HG03045 (cell line): ENCODE measurements around the gene RIT1.
"Not testable (repeated sequence)": the region's sequence is repeated elsewhere in the genome, so short reads cannot be mapped to it uniquely, and the experiment has no call there.

Experiments used
- ATAC-seq: cut with Tn5 transposase; IDR thresholded peaks from one replicate; pipeline ENCODE4 v1.9.1; 2021; ENCODE audit warnings: mild to moderate bottlenecking, moderate library complexity; ENCODE audit not compliant: unreplicated experiment

Gene RIT1

DNA sequence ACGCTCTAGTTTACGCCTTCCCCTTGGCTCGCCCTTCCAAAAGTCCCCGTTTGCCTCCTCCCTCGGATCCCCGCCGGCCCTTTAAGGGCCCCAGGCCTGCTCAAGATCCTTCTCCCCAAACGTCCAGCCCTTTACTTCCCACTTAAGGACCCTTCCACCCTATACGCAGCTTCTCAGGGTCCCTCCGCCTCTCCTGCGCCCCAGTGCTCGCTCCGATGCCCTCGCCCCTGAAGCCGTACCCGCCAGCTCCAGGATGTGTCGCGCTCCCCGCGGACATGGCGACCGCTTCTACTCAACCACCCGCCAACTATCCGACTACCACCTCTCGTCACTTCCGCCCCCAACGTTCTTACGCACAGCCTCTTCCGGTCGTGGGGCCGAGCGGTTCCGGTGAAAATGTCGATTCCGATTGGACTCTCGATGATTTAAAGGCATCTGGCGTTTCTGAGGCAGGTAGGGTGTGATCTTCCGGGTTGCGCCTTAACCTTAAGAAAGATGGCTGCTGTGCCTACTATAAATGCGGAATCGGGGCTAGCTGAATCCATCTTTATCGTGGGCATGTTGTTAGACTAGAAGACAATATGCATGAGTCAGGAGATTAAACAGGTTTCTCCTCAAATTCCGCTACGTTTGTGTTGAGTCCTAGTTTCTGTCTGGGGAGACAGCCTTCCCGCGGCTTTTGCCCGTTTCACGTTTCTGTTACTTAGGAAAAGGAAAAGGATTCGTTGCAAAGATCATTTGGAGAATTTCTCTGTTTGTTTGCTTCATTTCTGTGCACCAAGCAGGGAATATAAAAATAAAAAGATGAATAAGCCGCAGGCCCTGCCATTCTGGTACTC is 23.2 kb upstream of the RIT1 start, which contains the start of gene KHDC4:
Gene KHDC4 (minus strand): TSS at position 317 of the 839 bp plus-strand sequence. CDS start 40 bp downstream, at position 277.
- ATAC-seq = peak; percentile 88

DNA sequence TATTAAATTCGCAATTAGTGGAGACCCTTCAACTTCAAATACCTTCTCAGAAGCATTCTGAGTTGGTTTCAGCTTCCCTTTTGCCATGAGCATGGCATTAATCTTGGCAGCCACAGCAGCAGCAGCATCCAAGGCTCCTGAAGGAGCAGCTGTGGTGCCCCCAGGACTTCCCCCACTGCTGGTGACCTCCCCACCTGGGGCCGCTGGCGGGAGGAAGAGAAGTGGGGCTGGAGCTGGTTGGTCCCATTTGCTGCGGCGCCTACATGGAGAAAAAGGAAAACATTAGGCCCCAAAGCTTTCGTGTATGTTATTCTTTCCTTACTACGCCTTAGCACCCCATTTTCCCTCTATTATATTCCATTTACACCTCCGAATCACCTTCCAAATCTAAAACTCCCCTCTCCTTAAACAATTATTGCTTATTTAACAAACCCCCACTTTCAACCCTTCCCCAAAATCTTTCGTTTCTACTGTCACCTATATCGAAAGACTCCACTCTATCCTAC is 22.5 kb upstream of the RIT1 start:
- no peak for ATAC-seq

DNA sequence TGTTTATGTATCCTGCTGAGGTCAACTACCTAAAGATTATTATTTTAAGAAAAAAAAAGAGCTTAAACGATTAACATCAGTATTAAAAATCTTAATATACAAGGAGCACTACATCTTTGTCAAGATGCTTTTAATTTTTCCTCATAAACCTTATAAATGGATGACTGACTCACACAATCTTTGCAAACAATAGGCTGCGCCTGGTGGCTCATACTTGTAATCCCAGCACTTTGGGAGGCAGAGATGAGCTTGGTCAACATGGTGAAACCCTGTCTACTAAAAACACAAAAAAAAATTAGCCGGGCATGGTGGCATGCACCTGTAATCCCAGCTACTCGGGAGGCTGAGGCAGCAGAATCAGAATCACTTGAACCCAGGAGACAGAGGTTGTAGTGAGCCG is 21.3 kb upstream of the RIT1 start:
- ATAC-seq = no peak

DNA sequence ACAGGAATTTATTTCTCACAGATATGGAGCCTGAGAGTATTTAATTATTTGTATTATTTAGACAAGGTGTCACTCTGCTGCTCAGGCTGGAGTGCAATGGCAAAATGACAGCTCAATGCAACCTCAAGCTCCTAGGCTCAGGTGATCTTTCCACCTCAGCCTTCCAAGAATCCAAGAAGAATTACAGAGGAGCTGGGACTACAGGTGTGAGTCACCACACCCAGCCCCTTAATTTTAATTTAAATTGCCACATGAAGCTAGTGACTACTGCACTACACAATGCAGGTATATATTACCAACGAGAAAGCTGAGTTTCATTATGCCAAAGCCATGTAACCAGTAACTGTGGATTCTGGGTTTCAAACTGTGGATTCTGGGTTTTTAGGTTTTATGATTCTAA is 20.9 kb upstream of the RIT1 start:
- ATAC-seq = no peak

DNA sequence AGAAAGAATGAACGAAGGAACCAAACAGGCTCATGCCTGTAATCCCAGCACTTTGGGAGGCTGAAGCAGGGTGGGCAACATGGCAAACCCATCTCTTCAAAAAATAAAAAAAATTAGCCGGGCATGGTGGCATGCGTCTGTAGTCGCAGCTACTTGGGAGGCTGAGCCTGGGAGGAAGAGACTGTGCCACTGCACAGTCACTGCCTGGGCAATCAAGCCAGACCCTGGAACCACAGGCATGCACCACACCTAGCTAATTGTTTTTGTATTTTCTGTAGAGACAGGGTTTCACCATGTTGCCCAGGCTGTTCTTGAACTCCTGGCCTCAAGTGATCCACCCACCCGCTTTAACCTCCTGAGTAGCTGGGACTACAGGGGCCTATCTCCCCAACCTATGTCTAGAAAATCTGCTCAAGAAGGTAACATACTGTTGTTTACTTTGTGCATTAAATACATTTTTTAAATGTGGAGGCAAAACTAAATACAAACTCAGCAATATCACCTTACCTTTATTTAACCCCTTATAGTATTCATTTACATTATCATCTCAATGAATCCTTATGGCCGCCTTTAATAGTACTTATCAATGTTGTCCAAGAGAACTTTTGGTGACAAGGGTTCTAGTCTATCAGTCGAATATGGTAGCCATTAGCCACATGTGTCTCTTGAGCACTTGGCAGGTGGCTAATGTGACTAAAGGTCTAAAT is 20.3 kb upstream of the RIT1 start:
- ATAC-seq = no peak

DNA sequence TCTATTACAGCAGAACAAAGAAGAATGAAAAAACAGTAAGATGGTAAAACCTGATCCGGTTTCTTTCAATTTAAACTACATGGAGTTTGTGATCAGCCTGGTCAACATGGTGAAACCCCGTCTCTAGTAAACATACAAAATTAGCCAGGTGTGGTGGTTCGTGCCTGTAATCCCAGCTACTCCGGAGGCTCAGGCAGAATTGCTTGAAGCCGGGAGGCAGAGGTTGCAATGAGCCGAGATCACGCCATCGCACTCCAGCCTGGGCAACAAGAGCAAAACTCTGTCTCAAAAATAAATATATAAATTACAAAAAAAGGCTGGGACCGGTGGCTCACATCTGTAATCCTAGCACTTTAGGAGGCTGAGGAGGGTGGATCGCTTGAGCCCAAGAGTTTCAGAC is 19.6 kb upstream of the RIT1 start:
- ATAC-seq = not testable (repeated sequence)

DNA sequence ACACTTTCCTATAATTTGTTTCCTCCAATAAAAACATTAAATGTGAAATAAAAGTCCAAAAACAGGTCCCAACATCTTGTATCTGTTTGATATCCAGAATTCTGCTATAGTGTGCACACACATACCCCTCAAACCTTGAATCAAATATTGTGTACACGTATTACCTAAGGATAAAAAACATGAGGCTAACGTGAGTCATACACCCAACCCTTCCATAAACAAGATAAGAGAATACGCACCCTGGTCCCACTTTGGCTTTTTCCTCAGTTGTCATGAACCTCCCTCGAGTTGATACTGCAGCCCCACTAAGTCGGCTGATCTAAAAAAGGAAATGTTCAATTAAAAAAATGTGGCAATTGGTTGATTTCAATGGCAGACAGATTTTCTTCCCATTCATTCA is 17.9 kb upstream of the RIT1 start:
- no peak for ATAC-seq

DNA sequence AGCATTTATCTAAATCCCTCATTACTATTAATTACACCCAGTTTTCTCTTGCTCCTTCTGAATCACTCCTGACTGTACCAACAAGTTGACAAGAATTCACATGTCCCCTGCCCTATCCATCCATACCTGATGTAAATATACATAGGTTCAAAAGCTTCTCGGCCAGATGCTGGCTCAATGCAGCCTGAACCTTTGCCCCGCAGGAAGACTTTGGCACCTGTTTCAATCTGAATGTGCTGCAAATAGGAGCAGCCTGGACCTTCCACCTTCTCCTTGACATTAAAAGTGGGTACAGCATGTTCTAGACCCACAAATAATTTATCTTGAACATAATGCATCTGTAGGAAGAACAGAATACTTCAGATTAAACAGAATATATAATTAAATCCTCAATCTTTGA is 14.4 kb upstream of the RIT1 start:
- no peak for ATAC-seq

DNA sequence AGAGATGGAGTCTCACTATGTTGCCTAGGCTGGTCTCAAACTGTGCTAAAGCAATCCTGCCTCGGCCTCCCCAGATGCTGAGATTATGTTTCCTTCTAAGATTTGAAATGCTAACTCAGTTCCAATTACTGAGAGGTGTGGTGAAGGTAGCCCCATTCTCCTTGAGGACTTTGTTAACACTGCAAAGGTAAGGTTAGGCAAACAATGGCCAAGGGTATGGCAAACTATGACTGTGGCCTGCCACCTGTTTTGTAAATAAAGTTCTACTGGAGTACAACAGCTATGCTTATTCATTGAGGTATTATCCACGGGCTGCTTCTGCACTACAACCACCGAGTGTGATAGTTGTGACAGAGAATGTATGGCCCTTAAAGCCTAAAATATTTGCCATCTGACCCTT is 9.6 kb upstream of the RIT1 start:
- ATAC-seq = no peak

DNA sequence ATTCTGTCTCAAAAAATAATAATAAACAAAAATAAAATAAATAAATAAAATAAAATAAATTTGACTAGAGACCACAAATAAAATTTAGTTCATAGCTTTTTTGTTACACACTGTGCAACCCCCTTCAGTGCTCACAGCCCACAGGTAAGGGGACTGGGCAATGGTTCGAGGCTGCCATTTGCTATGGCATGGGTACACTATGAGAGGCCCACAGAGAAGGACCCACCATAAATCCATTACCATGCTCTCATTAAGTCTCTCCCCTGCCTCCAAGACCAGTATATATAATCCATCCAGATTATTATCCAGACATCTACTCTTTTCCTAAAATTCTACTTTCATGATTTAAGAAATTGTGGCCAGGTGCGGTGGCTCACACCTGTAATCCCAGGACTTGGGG is 8.7 kb upstream of the RIT1 start:
- no peak for ATAC-seq

DNA sequence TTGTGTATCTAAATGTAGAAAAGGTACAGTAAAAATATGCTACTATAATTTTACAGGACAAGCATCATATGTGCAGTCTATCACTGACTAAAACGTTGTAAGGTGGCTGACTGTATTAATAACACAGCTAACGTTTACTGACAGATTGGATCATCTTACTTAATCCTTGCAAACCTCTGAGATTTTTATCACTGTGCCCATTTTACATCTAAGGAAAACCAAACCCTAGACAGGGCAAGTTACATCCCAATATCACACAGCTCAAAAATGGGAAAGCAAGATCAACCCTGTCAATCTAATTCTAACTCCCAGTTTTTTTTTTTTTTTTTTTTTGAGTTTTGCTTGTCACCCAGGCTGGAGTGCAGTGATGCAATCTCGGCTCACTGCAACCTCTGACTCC is 7.5 kb upstream of the RIT1 start:
- ATAC-seq = no peak

DNA sequence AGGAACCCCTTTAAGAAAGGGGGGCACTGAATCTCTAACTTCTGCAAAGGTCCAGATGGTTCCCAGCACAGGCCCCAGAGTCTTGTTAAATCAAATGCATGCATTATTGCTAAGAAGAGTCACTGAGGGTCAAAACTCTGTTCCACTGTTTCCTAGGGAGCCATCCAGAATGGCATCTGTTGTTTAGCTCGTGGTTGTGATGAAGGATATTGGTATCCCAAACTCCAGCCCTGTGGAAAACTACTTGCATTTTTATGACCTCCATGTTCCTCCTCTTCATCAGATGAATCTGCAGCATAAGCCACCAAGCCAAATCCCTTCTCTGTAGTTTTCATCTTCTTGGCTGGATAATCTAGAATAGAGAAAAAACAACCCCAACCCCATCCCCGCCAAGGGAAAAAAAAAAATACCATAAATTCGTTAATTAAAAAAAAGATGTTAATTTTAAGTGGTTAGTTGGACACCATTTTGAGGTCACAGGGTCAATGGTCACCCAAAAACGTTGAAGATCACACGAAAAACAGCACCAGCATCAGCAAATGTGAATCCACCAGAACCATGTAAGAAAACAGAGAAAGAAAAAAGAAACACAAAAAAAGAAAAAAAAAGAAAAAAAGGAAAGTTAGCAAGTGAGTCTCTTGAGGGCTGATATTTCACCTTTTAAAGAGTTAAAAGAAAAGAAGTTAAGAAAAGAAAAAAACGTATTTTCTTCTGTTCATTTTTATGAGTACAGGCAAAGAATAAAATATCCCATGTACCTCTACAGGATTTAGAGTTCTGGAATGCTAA is 3.0 kb upstream of the RIT1 start:
- ATAC-seq = no peak

DNA sequence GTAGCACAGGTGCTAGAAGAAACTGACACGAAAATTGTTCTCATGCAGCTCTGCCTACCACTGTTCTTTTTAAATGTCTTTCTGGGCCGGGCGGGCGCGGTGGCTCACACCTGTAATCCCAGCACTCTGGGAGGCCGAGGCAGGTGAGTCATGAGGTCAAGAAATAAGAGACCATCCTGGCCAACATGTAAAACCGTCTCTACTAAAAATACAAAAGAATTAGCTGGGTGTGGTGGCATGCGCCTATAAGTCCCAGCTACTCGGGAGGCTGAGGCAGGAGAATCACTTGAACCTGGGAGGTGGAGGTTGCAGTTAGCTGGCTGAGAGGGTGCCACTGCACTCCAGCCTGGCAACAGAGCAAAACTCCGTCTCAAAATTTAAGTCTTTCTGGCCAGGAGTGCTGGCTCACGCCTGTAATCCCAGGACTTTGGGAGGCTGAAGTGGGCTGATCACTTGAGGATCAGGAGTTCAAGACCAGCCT is 947 bp upstream of the RIT1 start:
- no peak for ATAC-seq

DNA sequence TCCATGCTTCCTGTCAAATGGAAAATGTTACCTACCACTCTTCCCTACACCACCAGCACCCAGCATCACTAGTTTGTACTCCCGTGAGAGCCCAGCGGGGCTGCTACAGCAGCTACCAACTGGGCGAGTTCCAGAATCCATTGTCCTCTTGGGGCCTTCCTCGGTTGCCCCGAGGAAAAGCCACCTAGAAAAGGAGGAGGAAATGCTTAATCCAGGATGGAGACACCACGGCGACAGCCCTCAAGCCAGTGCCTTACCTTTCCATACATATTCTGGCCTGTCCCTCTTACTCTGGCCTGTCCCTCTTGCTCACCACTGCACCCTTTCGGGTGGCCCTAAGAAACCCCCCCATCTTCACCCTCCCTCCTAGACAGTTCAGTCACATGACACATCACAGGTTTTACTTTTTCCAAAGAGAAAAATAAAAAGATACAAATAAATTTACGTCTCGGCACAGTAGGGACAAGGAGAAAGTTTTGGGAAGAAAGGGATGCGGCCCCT is 478 bp downstream of the RIT1 start:
- no peak for ATAC-seq

DNA sequence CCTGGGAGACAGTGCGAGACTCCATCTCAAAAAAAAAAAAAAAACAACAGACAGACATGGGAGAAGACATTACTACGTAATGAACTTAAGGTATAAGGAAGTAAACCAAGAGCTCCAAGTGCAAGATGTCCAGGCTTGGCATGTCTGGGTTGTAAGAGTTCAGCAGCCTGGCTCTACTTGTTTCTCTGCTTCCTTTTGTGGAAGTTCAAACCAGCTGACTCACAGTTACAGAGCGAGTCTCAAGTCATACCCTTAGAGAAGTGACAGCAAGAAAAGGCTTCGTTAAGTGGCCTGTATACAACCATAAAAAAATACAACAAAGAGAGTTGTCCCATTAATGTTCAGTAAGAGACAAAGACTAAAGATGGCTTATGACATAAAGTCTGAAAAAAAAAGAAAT is 1.3 kb downstream of the RIT1 start:
- ATAC-seq = no peak

DNA sequence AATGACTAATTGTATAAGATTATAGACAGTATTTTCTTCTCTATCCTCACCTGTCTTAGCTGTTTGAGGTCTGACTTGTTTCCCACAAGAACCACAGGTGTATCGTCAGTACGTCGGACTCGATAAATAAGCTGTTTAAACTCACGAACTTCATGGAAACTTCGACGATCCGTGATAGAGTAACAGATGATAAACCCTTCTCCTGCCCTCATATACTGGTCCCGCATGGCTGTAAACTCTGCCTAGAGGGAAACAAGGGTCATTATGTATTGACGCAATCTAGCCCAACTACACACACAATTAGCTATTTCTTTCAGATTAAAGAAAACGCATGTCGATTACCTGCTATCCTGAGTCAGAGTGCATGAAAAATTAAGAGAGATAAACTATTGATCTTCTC is 6.9 kb downstream of the RIT1 start:
- ATAC-seq = no peak

DNA sequence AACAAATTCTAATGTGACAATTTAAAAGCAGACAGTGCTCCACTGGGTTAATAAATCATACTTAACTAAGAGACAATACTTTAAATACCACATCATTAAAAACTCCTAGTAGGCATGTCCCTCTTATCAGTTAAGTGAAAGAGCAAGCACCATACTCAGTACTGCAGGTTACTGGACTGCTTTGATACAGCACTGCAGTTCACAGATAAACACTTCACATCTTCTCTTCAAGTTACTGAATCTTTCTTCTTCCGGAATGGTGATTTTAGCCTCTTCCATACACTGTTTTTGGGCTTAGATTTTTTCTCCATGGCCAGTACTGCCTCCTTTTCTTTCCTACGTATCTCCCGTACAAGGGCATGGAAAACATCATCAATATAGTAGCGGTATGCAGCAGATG is 11.0 kb downstream of the RIT1 start:
- no peak for ATAC-seq

DNA sequence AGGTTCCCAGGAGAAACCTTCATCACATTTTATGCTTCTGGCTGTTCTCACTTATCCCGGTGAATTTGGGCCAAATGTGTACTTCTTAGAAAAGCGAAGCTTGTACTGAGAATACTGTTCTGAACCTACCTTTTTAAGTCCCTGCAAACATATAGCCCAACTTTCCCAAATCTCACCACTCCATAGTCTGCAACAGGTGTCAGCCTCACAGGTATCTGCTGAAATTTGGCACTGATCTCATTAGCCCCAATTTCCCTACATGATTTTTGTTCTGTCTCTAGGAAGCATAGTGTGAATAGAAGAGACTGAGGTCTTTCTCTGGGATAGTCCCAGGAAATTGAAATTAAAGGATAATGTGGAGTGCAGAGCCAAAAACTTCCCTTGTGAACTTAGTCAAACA is 11.5 kb downstream of the RIT1 start:
- ATAC-seq = no peak

DNA sequence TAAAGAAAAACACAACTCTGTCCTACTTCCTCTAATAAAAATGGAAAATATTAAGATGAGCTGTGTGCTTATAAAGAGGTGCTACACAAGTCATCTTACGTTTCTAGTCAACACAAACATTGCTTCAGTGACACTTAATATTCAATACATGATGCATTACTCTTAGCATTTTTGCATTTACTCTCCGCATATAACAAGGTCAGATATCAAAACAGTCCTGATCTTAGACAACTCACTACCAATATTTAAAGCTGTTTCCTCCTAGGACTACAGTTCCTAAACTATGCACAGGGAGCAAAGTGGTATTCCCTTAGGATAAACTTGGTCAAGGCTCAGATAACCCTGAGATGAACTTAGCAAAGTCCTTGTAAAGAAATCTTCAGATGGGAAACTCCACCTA is 12.3 kb downstream of the RIT1 start:
- no peak for ATAC-seq

DNA sequence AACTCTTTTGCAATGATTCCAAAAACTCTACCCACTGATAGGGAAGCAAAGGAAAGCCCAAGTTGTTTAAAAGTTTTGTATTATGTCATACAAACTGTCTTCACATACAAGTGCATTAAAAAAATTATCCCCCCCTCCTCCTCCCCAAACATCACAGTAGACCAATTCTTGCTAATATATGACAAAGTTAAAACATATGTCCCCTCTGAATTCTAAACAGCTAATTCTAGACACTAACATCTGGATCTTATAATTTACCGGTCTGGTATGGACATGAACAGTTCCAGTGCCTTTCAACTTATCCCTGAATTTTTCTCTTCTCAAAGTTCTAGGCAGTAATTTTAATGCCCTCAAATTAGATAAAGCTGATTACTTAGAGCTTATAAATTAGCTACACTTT is 13.4 kb downstream of the RIT1 start:
- ATAC-seq = no peak

DNA sequence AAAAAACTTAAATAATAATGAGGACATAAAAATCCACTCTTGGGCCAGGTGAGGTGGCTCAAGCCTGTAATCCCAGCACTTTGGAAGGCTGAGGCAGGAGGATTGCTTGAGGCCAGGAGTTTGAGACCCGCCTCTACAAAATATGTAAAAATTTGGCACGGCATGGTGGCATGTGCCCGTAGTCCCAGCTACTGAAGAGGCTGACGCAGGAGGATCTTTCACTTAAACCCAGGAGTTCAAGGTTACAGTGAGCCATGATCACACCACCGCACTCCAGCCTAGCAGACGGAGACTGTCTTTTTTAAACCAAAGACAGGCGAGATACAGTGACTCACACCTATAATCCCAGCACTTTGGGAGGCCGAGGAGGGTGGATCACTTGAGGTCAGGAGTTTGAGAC is 14.7 kb downstream of the RIT1 start:
- not testable (repeated sequence) for ATAC-seq
